OCI-LY3 (cell line): ENCODE measurements around the gene WDR53.
"Not testable (repeated sequence)": the region's sequence is repeated elsewhere in the genome, so short reads cannot be mapped to it uniquely, and the experiment has no call there.

ENCODE experiments used
- H2AFZ ChIP-seq: fragments of 200-600, 300-600 bp; shearing (Covaris generic); 2 replicates; pipeline ENCODE4 v1.6.0; 2014; ENCODE audit warnings: antibody characterized with exemption, low read depth, low read length
- H3K27ac ChIP-seq: fragments of 200-600, 300-600 bp; sonication (generic); 2 replicates; pipeline ENCODE4 v1.5.1; 2014; ENCODE audit warnings: mild to moderate bottlenecking, low read length, moderate library complexity, mixed read lengths
- H3K27me3 ChIP-seq: fragments of 200-600, 300-600 bp; sonication (generic); 2 replicates; pipeline ENCODE4 v1.6.1; 2014; ENCODE audit warnings: low read depth, low read length, mixed read lengths
- H3K36me3 ChIP-seq: fragments of 200-600, 300-600 bp; sonication (generic); replicated peaks from 2 replicates; pipeline ENCODE3; 2014; ENCODE audit warnings: low read depth, low read length, mixed read lengths
- H3K4me1 ChIP-seq: fragments of 300-600, 200-600 bp; sonication (generic); 2 replicates; pipeline ENCODE4 v1.6.1; 2014; ENCODE audit warnings: low read length, mixed read lengths
- H3K4me2 ChIP-seq: fragments of 200-600, 300-600 bp; sonication (generic); 2 replicates; pipeline ENCODE4 v1.6.1; 2014; ENCODE audit warnings: low read length, mixed read lengths
- H3K4me3 ChIP-seq: fragments of 300-600, 200-600 bp; sonication (generic); 2 replicates; pipeline ENCODE4 v1.5.1; 2014; ENCODE audit warnings: antibody characterized with exemption, mild to moderate bottlenecking, low read length, moderate library complexity
- H3K79me2 ChIP-seq: fragments of 300-600, 200-600 bp; shearing (Covaris generic); 2 replicates; pipeline ENCODE4 v1.6.1; 2014; ENCODE audit warnings: mild to moderate bottlenecking, low read length, mixed read lengths
- H3K9ac ChIP-seq: fragments of 300-600, 200-600 bp; shearing (Covaris generic); 2 replicates; pipeline ENCODE4 v1.6.0; 2014; ENCODE audit warnings: mild to moderate bottlenecking, low read length, moderate library complexity
- H3K9me3 ChIP-seq: fragments of 200-600, 300-600 bp; shearing (Covaris generic); 2 replicates; pipeline ENCODE4 v1.6.1; 2014; ENCODE audit warnings: low read length, mixed read lengths; ENCODE audit not compliant: insufficient read depth
- H4K20me1 ChIP-seq: fragments of 200-600, 300-600 bp; sonication (generic); 2 replicates; pipeline ENCODE4 v1.6.1; 2016; ENCODE audit warnings: low read length, mixed read lengths; ENCODE audit not compliant: insufficient read depth
- EZH2phosphoT487 ChIP-seq: fragments of 200-600 bp; shearing (Covaris generic); IDR thresholded peaks from 2 replicates; pipeline ENCODE4 v1.6.1; 2018; ENCODE audit warnings: antibody characterized with exemption, mixed run types, low read depth
- TF ChIP-seq, protein P1 (sequence below): fragments of 200-600, 300-600 bp; sonication (generic); IDR thresholded peaks from 2 replicates; pipeline ENCODE4 v1.5.1; 2014; ENCODE audit warnings: antibody characterized with exemption, low read length, low read depth

WDR53 gene

DNA sequence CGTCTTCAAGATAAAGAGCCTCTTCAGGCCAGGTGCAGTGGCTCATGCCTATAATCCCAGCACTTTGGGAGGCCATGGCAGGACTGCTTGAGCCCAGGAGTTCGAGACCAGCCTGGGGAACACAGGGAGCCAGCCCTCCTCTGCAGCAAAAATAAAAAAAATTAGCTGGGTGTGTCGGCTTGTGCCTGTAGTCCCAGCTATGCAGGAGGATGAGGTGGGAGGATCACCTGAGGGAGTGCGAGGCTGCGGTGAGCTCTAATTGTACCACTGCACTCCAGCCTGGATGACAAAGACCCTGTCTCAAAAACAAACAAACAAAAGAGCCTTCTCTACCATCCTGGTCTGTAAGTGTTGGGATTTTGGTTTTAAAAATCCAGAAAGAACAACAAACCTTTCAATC lies 11.1 kb downstream of the WDR53 start:
- no peak for TF ChIP-seq EZH2phosphoT487
- TF ChIP-seq, protein P1, sequence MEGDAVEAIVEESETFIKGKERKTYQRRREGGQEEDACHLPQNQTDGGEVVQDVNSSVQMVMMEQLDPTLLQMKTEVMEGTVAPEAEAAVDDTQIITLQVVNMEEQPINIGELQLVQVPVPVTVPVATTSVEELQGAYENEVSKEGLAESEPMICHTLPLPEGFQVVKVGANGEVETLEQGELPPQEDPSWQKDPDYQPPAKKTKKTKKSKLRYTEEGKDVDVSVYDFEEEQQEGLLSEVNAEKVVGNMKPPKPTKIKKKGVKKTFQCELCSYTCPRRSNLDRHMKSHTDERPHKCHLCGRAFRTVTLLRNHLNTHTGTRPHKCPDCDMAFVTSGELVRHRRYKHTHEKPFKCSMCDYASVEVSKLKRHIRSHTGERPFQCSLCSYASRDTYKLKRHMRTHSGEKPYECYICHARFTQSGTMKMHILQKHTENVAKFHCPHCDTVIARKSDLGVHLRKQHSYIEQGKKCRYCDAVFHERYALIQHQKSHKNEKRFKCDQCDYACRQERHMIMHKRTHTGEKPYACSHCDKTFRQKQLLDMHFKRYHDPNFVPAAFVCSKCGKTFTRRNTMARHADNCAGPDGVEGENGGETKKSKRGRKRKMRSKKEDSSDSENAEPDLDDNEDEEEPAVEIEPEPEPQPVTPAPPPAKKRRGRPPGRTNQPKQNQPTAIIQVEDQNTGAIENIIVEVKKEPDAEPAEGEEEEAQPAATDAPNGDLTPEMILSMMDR: no peak
- no peak overlapping the region for H3K9ac ChIP-seq

DNA sequence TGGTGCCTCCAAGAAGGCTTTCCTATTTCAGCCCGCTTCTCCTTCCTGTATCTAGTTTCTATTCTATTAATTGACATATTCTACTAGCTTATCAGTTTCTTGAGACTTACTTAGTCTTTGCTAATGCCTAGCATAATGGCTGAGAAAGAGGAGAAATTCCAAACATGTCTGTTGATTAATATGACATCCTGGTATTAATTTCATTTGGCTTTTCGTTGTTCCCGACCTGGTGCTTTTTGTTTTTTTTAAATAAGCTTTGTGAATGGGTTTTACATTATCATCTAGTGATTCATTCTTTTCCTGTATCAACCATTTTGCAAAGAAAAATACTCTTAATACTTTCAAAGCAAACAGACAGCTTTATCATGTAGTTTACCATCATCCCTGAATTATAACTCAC lies 13.1 kb downstream of the WDR53 start:
- Histone ChIP-seq H2AFZ (no peak overlapping the region), H3K4me2 (no peak overlapping the region), H3K36me3 (peaks cover 3% of the 10 kb centered on the region), H3K79me2 (no peaks in the 10 kb centered on the region), H3K4me3 (no peak overlapping the region), H3K4me1 (peaks cover 8% of the 10 kb centered on the region), H3K27ac (no peak overlapping the region), H3K27me3 (no peaks in the 10 kb centered on the region), H3K9ac (no peak overlapping the region), H3K9me3 (peaks cover 3% of the 10 kb centered on the region; the same call in 1 of the 2 replicates), H4K20me1 (no peaks in the 10 kb centered on the region)
- no peak for TF ChIP-seq EZH2phosphoT487
- TF ChIP-seq, protein P1: no peak

More for the DNA sequence above, 11.1 kb downstream of the WDR53 start:
- Histone ChIP-seq H3K27me3 (no peaks in the 10 kb centered on the region), H3K79me2 (no peaks in the 10 kb centered on the region), H2AFZ (no peak overlapping the region), H4K20me1 (no peaks in the 10 kb centered on the region), H3K27ac (no peak overlapping the region), H3K36me3 (peaks cover 3% of the 10 kb centered on the region), H3K9me3 (no peaks in the 10 kb centered on the region), H3K4me2 (no peak overlapping the region), H3K4me3 (no peak overlapping the region), H3K4me1 (peaks cover 8% of the 10 kb centered on the region)

DNA sequence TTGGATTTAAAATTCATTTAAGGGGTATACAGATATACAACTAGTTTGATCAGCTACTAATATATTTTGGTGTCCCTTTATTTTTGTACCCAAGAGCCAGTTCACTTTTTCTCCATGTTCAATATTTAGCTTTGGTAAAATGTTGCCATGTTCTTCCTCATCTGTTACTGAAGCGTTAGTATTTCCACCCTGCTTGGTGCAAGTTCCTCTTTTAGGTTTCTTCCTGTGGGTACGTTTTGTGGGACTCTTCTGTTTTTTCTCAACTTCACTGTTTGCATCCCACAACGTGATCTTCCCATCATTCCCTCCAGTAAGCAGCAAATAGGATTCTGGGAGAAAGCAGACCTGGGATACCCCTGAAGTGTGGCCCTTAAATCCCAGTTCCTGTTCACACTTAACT lies 14.1 kb downstream of the WDR53 start:
- no peaks in the 10 kb centered on the region for H3K79me2 ChIP-seq
- peaks cover 3% of the 10 kb centered on the region for H3K36me3 ChIP-seq
- peaks cover 8% of the 10 kb centered on the region for H3K4me1 ChIP-seq
- no peak overlapping the region for H3K9ac ChIP-seq
- no peaks in the 10 kb centered on the region for H3K27me3 ChIP-seq
- no peaks in the 10 kb centered on the region for H4K20me1 ChIP-seq
- H3K9me3 ChIP-seq: peaks cover 4% of the 10 kb centered on the region; the same call in 1 of the 2 replicates
- no peak overlapping the region for H3K27ac ChIP-seq
- no peak overlapping the region for H2AFZ ChIP-seq
- no peak overlapping the region for H3K4me3 ChIP-seq
- no peak overlapping the region for H3K4me2 ChIP-seq
- TF ChIP-seq EZH2phosphoT487: no peak

DNA sequence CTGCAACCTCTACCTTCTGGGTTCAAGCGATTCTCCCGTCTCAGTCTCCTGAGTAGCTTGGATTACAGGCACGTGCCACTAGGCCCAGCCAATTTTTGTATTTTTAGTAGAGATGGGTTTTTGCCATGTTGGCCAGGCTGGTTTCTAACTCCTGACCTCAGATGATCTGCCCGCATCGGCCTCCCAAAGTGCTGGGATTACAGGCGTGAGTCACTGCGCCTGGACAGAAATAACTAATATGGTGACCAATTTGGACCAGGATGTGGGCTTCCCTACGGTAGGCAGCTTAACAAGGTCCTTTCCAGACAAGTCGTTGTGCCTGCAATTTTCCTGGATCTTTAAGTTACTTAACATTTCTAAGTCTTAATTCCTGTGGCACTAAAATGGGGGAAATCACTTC lies 14.8 kb downstream of the WDR53 start:
- no peak overlapping the region for H3K4me3 ChIP-seq
- peaks cover 3% of the 10 kb centered on the region for H3K36me3 ChIP-seq
- TF ChIP-seq, protein P1: no peak
- TF ChIP-seq EZH2phosphoT487: no peak
- no peak overlapping the region for H3K27ac ChIP-seq
- peaks cover 8% of the 10 kb centered on the region for H3K4me1 ChIP-seq
- H3K9ac ChIP-seq: no peak overlapping the region
- H4K20me1 ChIP-seq: no peaks in the 10 kb centered on the region
- H3K27me3 ChIP-seq: no peaks in the 10 kb centered on the region
- no peak overlapping the region for H2AFZ ChIP-seq
- no peak overlapping the region for H3K4me2 ChIP-seq
- peaks cover 4% of the 10 kb centered on the region; the same call in 1 of the 2 replicates for H3K9me3 ChIP-seq
- no peaks in the 10 kb centered on the region for H3K79me2 ChIP-seq

- H4K20me1 ChIP-seq: no peaks in the 10 kb centered on the region
- no peak overlapping the region for H3K9ac ChIP-seq
- peaks cover 8% of the 10 kb centered on the region for H3K4me1 ChIP-seq
- no peak overlapping the region for H3K4me2 ChIP-seq
- peaks cover 4% of the 10 kb centered on the region; the same call in 1 of the 2 replicates for H3K9me3 ChIP-seq
- H3K79me2 ChIP-seq: no peaks in the 10 kb centered on the region
- no peaks in the 10 kb centered on the region for H3K27me3 ChIP-seq
- TF ChIP-seq EZH2phosphoT487: no peak
- TF ChIP-seq, protein P1: no peak
- no peak overlapping the region for H3K27ac ChIP-seq
- peaks cover 3% of the 10 kb centered on the region for H3K36me3 ChIP-seq
- no peak overlapping the region for H2AFZ ChIP-seq
- H3K4me3 ChIP-seq: no peak overlapping the region
Measured at GRCh38 chr3:196552253-196552652, 16.1 kb downstream of the WDR53 start.

- not testable (repeated sequence) for H3K36me3 ChIP-seq
Measured at GRCh38 chr3:196550172-196550571, 18.2 kb downstream of the WDR53 start.

More at GRCh38 chr3:196550172-196550571, 18.2 kb downstream of the WDR53 start:
- not testable (repeated sequence) for H3K9ac ChIP-seq, H3K79me2 ChIP-seq, H2AFZ ChIP-seq, H3K4me2 ChIP-seq, H4K20me1 ChIP-seq, H3K27ac ChIP-seq, H3K4me1 ChIP-seq, H3K9me3 ChIP-seq, H3K27me3 ChIP-seq, H3K4me3 ChIP-seq
